GM10266 (cell line): ENCODE measurements around the gene THOC7.
A peak's percentile ranks its signal among the peaks of the same experiment; 100 is the strongest.

Source experiments
- DNase-seq: peaks from one replicate; pipeline ENCODE4 v3.0.0; 2012; ENCODE audit errors: extremely low spot score
- TF ChIP-seq, protein P1 (sequence below): IDR thresholded peaks from 2 replicates; pipeline ENCODE4 v1.5.1; 2012; ENCODE audit warnings: mild to moderate bottlenecking, low read depth; ENCODE audit not compliant: control insufficient read depth, insufficient read depth; ENCODE audit errors: missing control alignments

Gene THOC7

DNA sequence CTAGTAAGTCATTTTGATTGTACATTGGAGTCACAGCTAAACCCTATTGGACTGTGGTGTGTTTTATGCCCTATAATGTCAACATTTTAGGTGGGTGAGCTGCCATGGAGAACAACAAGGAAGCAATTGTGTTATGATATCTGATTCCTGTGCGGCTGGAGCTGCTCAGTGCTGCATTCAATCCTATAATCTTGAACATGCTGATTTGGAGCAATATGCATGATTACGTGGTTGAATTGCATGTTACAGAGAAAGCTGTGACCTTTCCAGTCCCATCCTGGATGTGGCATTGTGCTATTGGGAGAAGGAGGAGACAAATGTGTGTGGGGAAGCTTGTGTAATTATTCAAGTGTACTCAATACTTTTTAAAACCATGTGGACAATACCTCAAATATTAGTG, 64.7 kb downstream of the THOC7 start:
- no peak for DNase-seq
- TF ChIP-seq, protein P1, sequence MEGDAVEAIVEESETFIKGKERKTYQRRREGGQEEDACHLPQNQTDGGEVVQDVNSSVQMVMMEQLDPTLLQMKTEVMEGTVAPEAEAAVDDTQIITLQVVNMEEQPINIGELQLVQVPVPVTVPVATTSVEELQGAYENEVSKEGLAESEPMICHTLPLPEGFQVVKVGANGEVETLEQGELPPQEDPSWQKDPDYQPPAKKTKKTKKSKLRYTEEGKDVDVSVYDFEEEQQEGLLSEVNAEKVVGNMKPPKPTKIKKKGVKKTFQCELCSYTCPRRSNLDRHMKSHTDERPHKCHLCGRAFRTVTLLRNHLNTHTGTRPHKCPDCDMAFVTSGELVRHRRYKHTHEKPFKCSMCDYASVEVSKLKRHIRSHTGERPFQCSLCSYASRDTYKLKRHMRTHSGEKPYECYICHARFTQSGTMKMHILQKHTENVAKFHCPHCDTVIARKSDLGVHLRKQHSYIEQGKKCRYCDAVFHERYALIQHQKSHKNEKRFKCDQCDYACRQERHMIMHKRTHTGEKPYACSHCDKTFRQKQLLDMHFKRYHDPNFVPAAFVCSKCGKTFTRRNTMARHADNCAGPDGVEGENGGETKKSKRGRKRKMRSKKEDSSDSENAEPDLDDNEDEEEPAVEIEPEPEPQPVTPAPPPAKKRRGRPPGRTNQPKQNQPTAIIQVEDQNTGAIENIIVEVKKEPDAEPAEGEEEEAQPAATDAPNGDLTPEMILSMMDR, result no peak

DNA sequence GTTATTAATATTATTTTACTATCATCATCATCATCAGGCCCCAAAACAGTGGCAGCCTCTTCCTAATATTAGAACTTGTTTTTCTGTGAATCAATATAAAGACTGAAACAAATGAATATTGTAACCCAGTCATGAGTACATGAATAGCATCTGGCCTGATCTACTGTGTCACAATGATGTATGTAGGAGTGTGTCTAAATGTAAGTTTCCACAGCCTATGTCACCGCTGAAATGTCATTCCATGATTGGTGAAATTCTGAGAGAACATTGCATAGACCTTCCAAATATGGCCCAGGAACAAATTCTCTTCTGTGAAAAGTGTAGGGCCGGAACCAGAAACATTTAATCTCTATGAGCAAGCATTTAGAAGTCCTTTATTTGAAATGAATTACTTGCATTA, 65.1 kb downstream of the THOC7 start:
- no peak for DNase-seq
- TF ChIP-seq, protein P1, result no peak

DNA sequence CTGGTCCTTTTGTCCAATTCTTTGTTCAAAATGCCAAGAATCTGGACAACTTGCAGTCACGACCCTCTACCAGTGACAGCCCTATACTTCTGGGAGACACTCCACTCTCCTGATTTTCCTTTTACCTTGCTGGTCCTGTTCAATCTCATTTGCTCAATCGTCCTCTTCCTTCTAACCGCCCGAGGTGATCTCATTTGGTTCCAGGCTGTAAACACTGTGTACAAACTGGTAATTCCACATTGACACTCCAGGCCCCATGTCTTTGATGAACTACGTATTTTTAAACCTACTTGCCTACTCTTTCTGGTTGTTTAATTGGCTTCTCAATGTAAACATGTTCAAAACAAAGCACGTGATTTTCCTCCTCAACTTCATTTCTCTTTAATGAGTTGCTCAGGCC, 68.2 kb downstream of the THOC7 start:
- DNase-seq, result no peak
- TF ChIP-seq, protein P1, result no peak

GRCh38 chr3:63791974-63792373, 71.6 kb downstream of the THOC7 start:
- TF ChIP-seq, protein P1, result peak; percentile 3
- no peak for DNase-seq
